HFFc6 (cell line): Measurements from ENCODE around the gene FBXL5. TPM values are rescaled to one million over a fixed set of nuclear protein-coding genes. Genes with fewer than 3 reads are reported as not detected.

Source experiments
- DNase-seq: peaks from one replicate; pipeline ENCODE4 v3.0.0-alpha.2; 2018
- H3K27ac Mint-ChIP-seq: 2 replicates; pipeline ENCODE4 v1.8.0; 2020; ENCODE audit warnings: mild to moderate bottlenecking, mixed read lengths
- H3K27me3 Mint-ChIP-seq: 2 replicates; pipeline ENCODE4 v1.8.0; 2021; ENCODE audit warnings: mild to moderate bottlenecking, moderate library complexity, mixed read lengths; ENCODE audit not compliant: insufficient read depth
- H3K36me3 Mint-ChIP-seq: 2 replicates; pipeline ENCODE4 v1.8.0; 2021; ENCODE audit warnings: low read depth, mixed read lengths
- H3K4me1 Mint-ChIP-seq: 2 replicates; pipeline ENCODE4 v1.8.0; 2020; ENCODE audit warnings: low read depth, mixed read lengths
- H3K4me3 Mint-ChIP-seq: 2 replicates; pipeline ENCODE4 v1.8.0; 2020; ENCODE audit warnings: mild to moderate bottlenecking, moderate library complexity, mixed read lengths
- H3K9me3 Mint-ChIP-seq: 2 replicates; pipeline ENCODE4 v1.8.0; 2020; ENCODE audit warnings: mild to moderate bottlenecking, mixed read lengths
- total RNA-seq, 6 experiments: library from RNA; stranded (reverse); fragmentation: NEBNext Ultra II Directional; extraction: Animal tissue kit (Norgen Biotek cat#: 25700); gene quantifications; 2 replicates in 1 of 6; 3 replicates in 5 of 6; pipeline ENCODE4 v1.2.3, GENCODE V29; 2021
- TF ChIP-seq, protein P1 (sequence below): fragments of 200-600 bp; sonication (generic); IDR thresholded peaks from 2 replicates; pipeline ENCODE4 v1.5.0; 2021; ENCODE audit warnings: antibody characterized with exemption, mild to moderate bottlenecking

FBXL5 gene
- total RNA-seq, 6 experiments from 2014 or later, result 35.8 to 40.5 (median 37.2) TPM

DNA sequence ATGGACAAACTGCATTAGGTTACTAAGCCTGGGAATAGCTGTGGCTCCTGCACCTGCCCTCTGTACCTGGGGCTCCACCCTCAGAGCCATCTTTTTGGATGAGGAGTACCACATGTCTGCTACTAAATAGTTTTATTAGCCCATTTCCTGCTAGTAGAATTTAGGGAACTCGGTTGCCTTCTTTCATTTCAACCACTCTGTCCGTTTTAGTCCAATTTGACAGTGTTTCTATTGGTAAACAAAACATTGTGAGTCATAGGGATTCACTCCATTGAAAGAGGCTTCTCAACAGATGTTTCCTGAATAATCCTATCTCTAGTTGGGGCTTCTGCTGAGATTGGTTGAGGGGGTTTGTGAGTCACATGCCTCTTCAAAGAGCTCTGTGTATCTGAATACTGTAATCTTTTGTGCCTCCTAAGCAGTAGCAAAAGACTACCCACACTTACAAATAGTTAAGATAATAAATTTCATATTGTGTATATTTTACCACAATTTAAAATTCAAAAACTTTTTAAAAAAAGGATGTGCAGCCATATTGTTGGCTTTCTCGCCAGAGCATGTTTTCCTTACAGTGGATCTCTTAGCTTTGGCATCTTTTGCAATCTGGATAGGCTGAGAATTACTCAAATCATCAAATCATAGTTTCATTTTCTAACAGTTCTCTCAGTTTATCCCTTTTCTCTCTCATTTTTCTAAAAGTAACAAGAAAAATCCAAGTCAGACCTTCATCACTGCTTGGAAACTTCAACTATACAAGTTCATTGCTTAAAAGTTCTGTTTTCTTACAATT lies 36.4 kb upstream of the FBXL5 start:
- Mint-ChIP-seq H3K27me3 (no peaks in the 10 kb centered on the region; the same call in none of the 2 replicates), H3K4me1 (peaks cover 86% of the 10 kb centered on the region), H3K4me3 (peak overlapping the region; percentile 63), H3K36me3 (peaks cover 31% of the 10 kb centered on the region), H3K9me3 (no peaks in the 10 kb centered on the region), H3K27ac (peak overlapping the region; percentile 79)
- peak; percentile 67 for DNase-seq
- TF ChIP-seq, protein P1, sequence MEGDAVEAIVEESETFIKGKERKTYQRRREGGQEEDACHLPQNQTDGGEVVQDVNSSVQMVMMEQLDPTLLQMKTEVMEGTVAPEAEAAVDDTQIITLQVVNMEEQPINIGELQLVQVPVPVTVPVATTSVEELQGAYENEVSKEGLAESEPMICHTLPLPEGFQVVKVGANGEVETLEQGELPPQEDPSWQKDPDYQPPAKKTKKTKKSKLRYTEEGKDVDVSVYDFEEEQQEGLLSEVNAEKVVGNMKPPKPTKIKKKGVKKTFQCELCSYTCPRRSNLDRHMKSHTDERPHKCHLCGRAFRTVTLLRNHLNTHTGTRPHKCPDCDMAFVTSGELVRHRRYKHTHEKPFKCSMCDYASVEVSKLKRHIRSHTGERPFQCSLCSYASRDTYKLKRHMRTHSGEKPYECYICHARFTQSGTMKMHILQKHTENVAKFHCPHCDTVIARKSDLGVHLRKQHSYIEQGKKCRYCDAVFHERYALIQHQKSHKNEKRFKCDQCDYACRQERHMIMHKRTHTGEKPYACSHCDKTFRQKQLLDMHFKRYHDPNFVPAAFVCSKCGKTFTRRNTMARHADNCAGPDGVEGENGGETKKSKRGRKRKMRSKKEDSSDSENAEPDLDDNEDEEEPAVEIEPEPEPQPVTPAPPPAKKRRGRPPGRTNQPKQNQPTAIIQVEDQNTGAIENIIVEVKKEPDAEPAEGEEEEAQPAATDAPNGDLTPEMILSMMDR, result no peak

GRCh38 chr4:15690020-15690809 lies 35.1 kb upstream of the FBXL5 start:
- TF ChIP-seq, protein P1, result no peak; the same call in 1 of the 2 replicates

DNA sequence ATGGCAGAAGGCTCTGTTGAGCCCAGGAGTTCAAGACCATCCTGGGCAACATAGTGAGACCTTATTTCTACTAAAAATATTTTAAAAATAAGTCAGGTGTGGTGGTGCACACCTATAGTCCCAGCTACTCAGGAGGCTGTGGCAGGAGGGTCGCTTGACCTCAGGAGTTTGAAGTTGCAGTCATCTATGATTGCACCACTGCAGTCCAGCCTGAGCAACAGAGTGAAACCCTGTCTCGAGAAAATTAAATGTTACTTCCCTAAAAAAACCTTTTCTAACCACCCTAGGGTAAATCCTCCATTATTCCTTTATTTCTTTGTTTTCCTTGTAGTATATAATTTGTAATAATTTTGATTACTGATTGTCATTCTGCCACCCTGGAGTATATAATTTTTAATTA lies 34.4 kb upstream of the FBXL5 start:
- no peaks in the 10 kb centered on the region for H3K27me3 Mint-ChIP-seq
- H3K4me1 Mint-ChIP-seq, result peaks cover 83% of the 10 kb centered on the region

More at GRCh38 chr4:15690020-15690809, 35.1 kb upstream of the FBXL5 start:
- peaks cover 40% of the 10 kb centered on the region for H3K36me3 Mint-ChIP-seq
- peak; percentile 91 for DNase-seq
- H3K27me3 Mint-ChIP-seq, result no peaks in the 10 kb centered on the region
- H3K4me1 Mint-ChIP-seq, result peaks cover 84% of the 10 kb centered on the region
- H3K27ac Mint-ChIP-seq, result peak overlapping the region; percentile 79
- H3K9me3 Mint-ChIP-seq, result no peaks in the 10 kb centered on the region
- peak overlapping the region; percentile 71 for H3K4me3 Mint-ChIP-seq

DNA sequence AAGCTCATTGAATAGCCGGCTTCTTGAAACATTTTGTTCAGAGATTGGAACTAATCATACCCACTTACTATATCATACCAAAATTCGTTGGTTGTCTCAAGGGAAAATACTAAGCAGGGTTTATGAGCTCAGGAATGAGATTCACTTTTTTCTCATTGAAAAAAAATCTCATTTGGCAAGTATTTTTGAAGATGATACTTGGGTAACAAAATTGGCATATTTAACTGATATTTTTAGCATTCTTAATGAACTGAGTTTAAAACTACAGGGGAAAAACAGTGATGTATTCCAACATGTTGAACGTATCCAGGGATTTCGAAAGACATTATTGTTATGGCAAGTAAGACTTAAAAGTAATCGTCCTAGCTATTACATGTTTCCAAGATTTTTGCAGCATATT lies 32.9 kb upstream of the FBXL5 start:
- H3K4me1 Mint-ChIP-seq, result peaks cover 88% of the 10 kb centered on the region
- H3K27me3 Mint-ChIP-seq, result no peaks in the 10 kb centered on the region
- H3K36me3 Mint-ChIP-seq, result peaks cover 49% of the 10 kb centered on the region
- TF ChIP-seq, protein P1, result no peak
- no peak overlapping the region for H3K27ac Mint-ChIP-seq
- no peaks in the 10 kb centered on the region for H3K9me3 Mint-ChIP-seq
- no peak overlapping the region for H3K4me3 Mint-ChIP-seq
- no peak for DNase-seq

More for the DNA sequence above, 34.4 kb upstream of the FBXL5 start:
- Mint-ChIP-seq H3K9me3 (no peaks in the 10 kb centered on the region), H3K27ac (peak overlapping the region; percentile 79), H3K36me3 (peaks cover 45% of the 10 kb centered on the region), H3K4me3 (no peak overlapping the region)
- TF ChIP-seq, protein P1, result no peak
- DNase-seq, result no peak

- TF ChIP-seq, protein P1, result no peak
- H3K36me3 Mint-ChIP-seq, result peaks cover 68% of the 10 kb centered on the region
- no peaks in the 10 kb centered on the region for H3K27me3 Mint-ChIP-seq
- H3K4me3 Mint-ChIP-seq, result no peak overlapping the region
- no peak overlapping the region for H3K27ac Mint-ChIP-seq
- H3K4me1 Mint-ChIP-seq, result peaks cover 69% of the 10 kb centered on the region
- H3K9me3 Mint-ChIP-seq, result peaks cover 4% of the 10 kb centered on the region; the same call in 1 of the 2 replicates
- DNase-seq, result no peak
Measured at GRCh38 chr4:15684498-15684897, 29.3 kb upstream of the FBXL5 start.
